Activated T-helper 2 cell treated with anti-CD3 and anti-CD28 coated beads, Interferon-gamma antibody, Interleukin-2, Interleukin-4, amounts not matched to agents 10 μg/mL and 5 μg/mL and 100 μg/mL, durations not matched to agents 14 hours and 24 hours and 36 hours (primary cell): ENCODE measurements around the gene C2CD2. TPM values are rescaled to one million over a fixed set of nuclear protein-coding genes. Genes with fewer than 3 reads are reported as not detected.
"Not testable (repeated sequence)": the region's sequence is repeated elsewhere in the genome, so short reads cannot be mapped to it uniquely, and the experiment has no call there.

Experiments used
- DNase-seq: peaks from one replicate; pipeline ENCODE4 v3.0.0; 2021; ENCODE audit warnings: low spot score
- H3K27ac Mint-ChIP-seq: one replicate; pipeline ENCODE4 v1.8.0; 2021; ENCODE audit warnings: mixed read lengths
- H3K27me3 Mint-ChIP-seq: one replicate; pipeline ENCODE4 v1.8.0; 2021; ENCODE audit warnings: low read depth, mixed read lengths
- H3K36me3 Mint-ChIP-seq: one replicate; pipeline ENCODE4 v1.8.0; 2021; ENCODE audit warnings: low read depth, mixed read lengths
- H3K4me1 Mint-ChIP-seq: one replicate; pipeline ENCODE4 v1.8.0; 2021; ENCODE audit warnings: low read depth, mixed read lengths
- H3K4me3 Mint-ChIP-seq: one replicate; pipeline ENCODE4 v1.8.0; 2021; ENCODE audit warnings: low read depth, mild to moderate bottlenecking, moderate library complexity, mixed read lengths
- H3K9me3 Mint-ChIP-seq: one replicate; pipeline ENCODE4 v1.8.0; 2021; ENCODE audit warnings: mixed read lengths
- intact Hi-C: fragments of 100-400 bp; cut with micrococcal nuclease; formaldehyde crosslinking; loops from one replicate; pipeline ENCODE4 v1.15.1; 2023
- total RNA-seq: library from RNA; stranded (reverse); gene quantifications from 2 replicates; pipeline ENCODE4 v1.2.3, GENCODE V29; 2022

C2CD2 gene
- total RNA-seq, 1 donor from 2014 or later: 8.6 TPM

- H3K4me1 Mint-ChIP-seq: peaks cover 4% of the 10 kb centered on the region
- no peak overlapping the region for H3K27ac Mint-ChIP-seq
- H3K27me3 Mint-ChIP-seq: peaks cover 18% of the 10 kb centered on the region
- H3K36me3 Mint-ChIP-seq: no peaks in the 10 kb centered on the region
- no peak for DNase-seq
- no peak overlapping the region for H3K4me3 Mint-ChIP-seq
- no peaks in the 10 kb centered on the region for H3K9me3 Mint-ChIP-seq
- intact Hi-C loops: no loop called here
Measured at GRCh38 chr21:41950941-41951351, 2.9 kb downstream of the C2CD2 start.

DNA sequence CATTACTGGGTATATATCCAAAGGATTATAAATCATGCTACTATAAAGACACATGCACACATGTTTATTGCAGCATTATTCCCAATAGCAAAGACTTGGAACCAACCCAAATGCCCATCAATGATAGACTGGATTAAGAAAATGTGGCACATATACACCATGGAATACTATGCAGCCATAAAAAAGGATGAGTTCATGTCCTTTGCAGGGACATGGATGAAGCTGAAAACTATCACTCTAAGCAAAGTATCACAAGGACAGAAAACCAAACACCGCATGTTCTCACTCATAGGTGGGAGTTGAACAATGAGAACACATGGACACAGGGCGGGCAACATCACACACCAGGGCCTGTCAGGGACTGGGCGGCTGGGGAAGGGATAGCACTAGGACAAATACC, 4.2 kb downstream of the C2CD2 start:
- H3K27me3 Mint-ChIP-seq: peaks cover 18% of the 10 kb centered on the region
- H3K4me3 Mint-ChIP-seq, H3K9me3 Mint-ChIP-seq, intact Hi-C loops, DNase-seq, H3K27ac Mint-ChIP-seq, H3K4me1 Mint-ChIP-seq, H3K36me3 Mint-ChIP-seq: not testable (repeated sequence)

DNA sequence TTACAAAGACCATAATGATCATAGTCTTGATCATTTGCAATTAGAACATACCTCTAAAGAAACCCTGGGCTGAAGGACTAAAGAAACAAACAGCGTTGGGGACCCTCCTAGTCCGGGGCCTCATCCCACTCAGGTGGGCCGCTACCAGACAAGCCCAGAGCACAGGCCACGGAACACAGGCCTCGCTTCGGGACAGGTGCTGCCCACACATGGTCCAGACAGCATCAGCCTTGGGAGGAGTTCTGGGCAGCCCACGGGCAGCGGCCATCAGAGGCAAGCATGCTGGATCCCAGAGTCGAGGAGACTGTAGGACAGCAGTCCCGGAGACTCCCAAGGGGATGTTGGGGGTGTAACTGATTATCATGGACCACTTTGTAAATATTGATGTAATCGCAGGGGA, 4.9 kb downstream of the C2CD2 start:
- DNase-seq: no peak
- Mint-ChIP-seq H3K4me3 (no peak overlapping the region), H3K27ac (no peak overlapping the region), H3K4me1 (no peaks in the 10 kb centered on the region), H3K36me3 (no peaks in the 10 kb centered on the region), H3K27me3 (peaks cover 14% of the 10 kb centered on the region), H3K9me3 (no peaks in the 10 kb centered on the region)
- intact Hi-C loops: no loop called here

GRCh38 chr21:41948078-41948895, 5.5 kb downstream of the C2CD2 start:
- no peak overlapping the region for H3K27ac Mint-ChIP-seq
- no peak overlapping the region for H3K4me3 Mint-ChIP-seq
- peaks cover 14% of the 10 kb centered on the region for H3K27me3 Mint-ChIP-seq
- no peak for DNase-seq
- intact Hi-C loops: no loop called here
- no peaks in the 10 kb centered on the region for H3K4me1 Mint-ChIP-seq
- H3K9me3 Mint-ChIP-seq: no peaks in the 10 kb centered on the region
- no peaks in the 10 kb centered on the region for H3K36me3 Mint-ChIP-seq

DNA sequence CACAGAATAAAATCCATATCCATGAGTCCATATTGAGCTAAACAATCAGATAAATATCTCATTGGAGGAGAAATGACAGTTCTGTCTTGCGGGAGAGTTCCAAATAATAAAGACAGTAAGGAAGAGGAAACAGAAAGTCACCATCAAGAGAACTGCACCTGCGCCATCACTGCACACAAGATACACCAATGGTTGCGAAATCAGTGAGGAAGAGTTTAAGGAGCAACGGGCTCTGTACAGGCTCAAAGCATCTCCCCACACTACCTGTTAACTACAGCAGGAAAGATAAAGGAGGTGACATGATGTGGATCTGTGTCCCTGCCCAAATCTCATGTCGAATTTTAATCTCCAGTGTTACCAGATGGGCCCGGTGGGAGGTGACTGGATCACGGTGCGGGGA, 7.8 kb downstream of the C2CD2 start:
- H3K9me3 Mint-ChIP-seq: no peaks in the 10 kb centered on the region
- no peaks in the 10 kb centered on the region for H3K27me3 Mint-ChIP-seq
- H3K4me3 Mint-ChIP-seq: no peak overlapping the region

DNA sequence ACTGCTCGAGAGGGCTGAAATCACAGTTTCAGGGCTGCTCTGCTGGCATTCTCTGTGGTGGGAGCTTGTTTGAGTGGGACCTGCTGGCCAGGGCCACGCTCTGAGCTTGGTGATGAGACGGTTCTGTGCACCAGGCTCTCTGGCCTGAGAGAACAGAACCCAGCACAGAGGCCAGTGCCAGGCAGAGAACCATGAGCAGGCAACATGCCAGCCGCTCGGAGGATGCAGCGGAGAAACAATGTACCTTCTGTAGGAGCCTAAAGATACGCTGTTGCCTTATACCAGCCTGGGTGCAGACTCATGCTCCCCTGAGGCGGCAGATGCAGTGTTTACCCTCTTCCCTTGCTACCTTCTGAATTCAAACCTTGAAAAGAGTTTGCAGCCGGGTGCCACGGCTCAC, 10.0 kb downstream of the C2CD2 start:
- no peak for DNase-seq
- Mint-ChIP-seq H3K27ac (no peak overlapping the region), H3K4me1 (no peaks in the 10 kb centered on the region), H3K27me3 (no peaks in the 10 kb centered on the region), H3K9me3 (no peaks in the 10 kb centered on the region), H3K36me3 (no peaks in the 10 kb centered on the region), H3K4me3 (no peak overlapping the region)
- intact Hi-C loops: no loop called here

More for the DNA sequence above, 7.8 kb downstream of the C2CD2 start:
- intact Hi-C loops: no loop called here
- no peak overlapping the region for H3K27ac Mint-ChIP-seq
- H3K4me1 Mint-ChIP-seq: no peaks in the 10 kb centered on the region
- no peak for DNase-seq
- no peaks in the 10 kb centered on the region for H3K36me3 Mint-ChIP-seq

- H3K36me3 Mint-ChIP-seq: no peaks in the 10 kb centered on the region
- no peaks in the 10 kb centered on the region for H3K4me1 Mint-ChIP-seq
- no peak overlapping the region for H3K27ac Mint-ChIP-seq
- no peaks in the 10 kb centered on the region for H3K9me3 Mint-ChIP-seq
- H3K4me3 Mint-ChIP-seq: no peak overlapping the region
- peaks cover 3% of the 10 kb centered on the region for H3K27me3 Mint-ChIP-seq
- DNase-seq: no peak
- intact Hi-C loops: no loop called here
Measured at GRCh38 chr21:41942457-41942856, 11.4 kb downstream of the C2CD2 start.

DNA sequence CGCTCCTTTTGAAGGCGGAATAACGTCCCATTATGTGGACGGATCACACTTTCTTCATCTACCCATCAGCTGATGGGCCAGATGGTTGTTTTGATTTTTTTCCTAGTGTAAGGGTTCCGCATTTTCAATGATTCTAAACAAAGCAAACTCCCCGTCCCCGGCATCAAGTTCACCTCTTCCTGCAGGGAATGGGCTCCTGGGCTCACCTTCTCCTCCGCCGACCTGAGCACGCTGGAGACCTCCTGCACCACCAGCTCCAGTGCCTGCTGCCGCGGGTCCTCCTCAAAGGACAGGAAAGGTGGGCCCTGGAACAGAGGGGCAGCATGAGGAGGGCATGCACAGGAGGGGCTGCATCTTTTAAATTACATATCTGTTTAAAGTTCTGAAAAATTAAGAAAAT, 11.9 kb downstream of the C2CD2 start:
- Mint-ChIP-seq H3K4me3 (no peak overlapping the region), H3K36me3 (no peaks in the 10 kb centered on the region), H3K9me3 (no peaks in the 10 kb centered on the region), H3K27me3 (peaks cover 3% of the 10 kb centered on the region), H3K27ac (no peak overlapping the region), H3K4me1 (no peaks in the 10 kb centered on the region)
- DNase-seq: no peak
- intact Hi-C loops: no loop called here

DNA sequence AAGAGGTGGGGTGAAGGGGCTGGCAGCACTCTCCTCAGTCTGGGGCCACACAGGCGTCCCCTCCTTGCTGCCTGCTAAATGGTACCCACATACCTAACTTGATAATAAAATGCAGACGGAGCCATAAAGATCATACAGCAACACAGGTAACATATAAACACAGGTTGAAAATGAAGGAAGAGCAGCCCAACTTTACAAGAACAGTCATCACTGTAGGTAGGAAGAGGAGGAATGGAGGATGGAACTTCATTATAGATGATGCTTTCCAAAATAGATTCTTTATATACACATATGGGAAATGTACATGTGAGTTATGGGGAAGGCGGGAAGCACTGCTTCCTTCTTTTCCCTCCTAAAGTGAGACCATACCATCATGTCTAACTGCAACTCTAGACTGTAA, 13.4 kb downstream of the C2CD2 start:
- Mint-ChIP-seq H3K9me3 (no peaks in the 10 kb centered on the region), H3K4me3 (no peak overlapping the region), H3K36me3 (no peaks in the 10 kb centered on the region), H3K27me3 (peaks cover 3% of the 10 kb centered on the region), H3K4me1 (no peaks in the 10 kb centered on the region), H3K27ac (no peak overlapping the region)
- DNase-seq: no peak
- intact Hi-C loops: no loop called here

GRCh38 chr21:41939391-41939790, 14.4 kb downstream of the C2CD2 start:
- intact Hi-C loops: no loop called here
- Mint-ChIP-seq H3K27ac (no peak overlapping the region), H3K9me3 (no peaks in the 10 kb centered on the region), H3K27me3 (peaks cover 3% of the 10 kb centered on the region), H3K4me3 (no peak overlapping the region), H3K36me3 (no peaks in the 10 kb centered on the region), H3K4me1 (no peaks in the 10 kb centered on the region)
- DNase-seq: no peak

GRCh38 chr21:41933313-41934079, 20.3 kb downstream of the C2CD2 start:
- H3K4me1 Mint-ChIP-seq: peaks cover 13% of the 10 kb centered on the region
- DNase-seq: no peak
- peaks cover 3% of the 10 kb centered on the region for H3K27me3 Mint-ChIP-seq
- no peak overlapping the region for H3K27ac Mint-ChIP-seq
- H3K9me3 Mint-ChIP-seq: no peaks in the 10 kb centered on the region
- intact Hi-C loops: no loop called here
- no peak overlapping the region for H3K4me3 Mint-ChIP-seq
- no peaks in the 10 kb centered on the region for H3K36me3 Mint-ChIP-seq

DNA sequence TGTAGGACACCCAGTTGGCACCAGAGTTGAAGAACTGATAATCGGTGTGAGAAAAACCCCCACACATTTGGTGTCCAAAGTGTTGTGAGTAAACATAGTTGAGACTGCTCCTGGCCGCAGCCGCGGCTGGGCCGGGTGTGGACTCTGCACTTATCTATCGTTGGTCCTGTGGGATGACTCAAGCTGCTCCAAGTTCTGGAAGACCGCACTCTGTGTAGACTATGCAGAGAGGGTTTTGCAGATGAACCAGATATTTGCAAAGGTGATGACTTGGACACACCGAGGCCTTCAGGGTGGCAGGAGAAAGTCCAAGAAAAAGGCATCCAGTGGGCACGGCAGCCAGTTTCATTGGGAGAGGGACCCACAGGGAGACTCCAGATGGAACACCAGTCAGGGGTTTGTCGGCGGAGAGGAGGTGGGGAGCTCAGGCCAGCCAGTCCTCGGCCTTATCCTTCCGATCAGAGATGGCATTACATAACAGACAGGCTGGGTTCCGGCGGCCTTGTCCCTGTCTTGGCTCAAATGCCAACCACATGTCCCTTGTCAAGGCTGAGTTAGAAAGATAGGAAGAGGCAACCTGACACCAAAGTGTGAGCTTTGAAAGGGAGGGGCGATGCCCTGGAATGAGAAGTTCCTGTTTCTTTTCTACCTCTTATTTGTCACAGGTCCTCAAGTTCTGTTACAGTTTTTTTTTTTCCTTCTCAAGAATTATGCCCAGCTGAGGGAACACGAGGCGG, 21.1 kb downstream of the C2CD2 start:
- Mint-ChIP-seq H3K4me1 (peaks cover 20% of the 10 kb centered on the region), H3K4me3 (no peak overlapping the region), H3K27me3 (peaks cover 2% of the 10 kb centered on the region), H3K36me3 (no peaks in the 10 kb centered on the region), H3K27ac (no peak overlapping the region), H3K9me3 (no peaks in the 10 kb centered on the region)
- DNase-seq: no peak
- intact Hi-C loops: no loop called here

- Mint-ChIP-seq H3K4me1 (peaks cover 21% of the 10 kb centered on the region), H3K9me3 (no peaks in the 10 kb centered on the region), H3K36me3 (no peaks in the 10 kb centered on the region), H3K4me3 (no peak overlapping the region), H3K27ac (no peak overlapping the region), H3K27me3 (no peaks in the 10 kb centered on the region)
- DNase-seq: no peak
- intact Hi-C loops: no loop called here
Measured at GRCh38 chr21:41932191-41932575, 21.6 kb downstream of the C2CD2 start.
